ENCODE results near the gene AOPEP.
"Not testable (repeated sequence)": the region's sequence is repeated elsewhere in the genome, so short reads cannot be mapped to it uniquely, and the experiment has no call there.

Gene AOPEP

GRCh38 chr9:94922098-94922607 is 195.7 kb downstream of the AOPEP start:
- no peak for DNase-seq

- no peak for DNase-seq
Observed at GRCh38 chr9:94922691-94923107, 196.2 kb downstream of the AOPEP start.

GRCh38 chr9:94923326-94924089 is 197.0 kb downstream of the AOPEP start:
- DNase-seq, result no peak

GRCh38 chr9:94925751-94926430 is 199.4 kb downstream of the AOPEP start:
- no peak for DNase-seq

- no peak for DNase-seq
Observed at GRCh38 chr9:94926431-94926800, 199.9 kb downstream of the AOPEP start.

GRCh38 chr9:94927048-94927761 is 200.7 kb downstream of the AOPEP start:
- DNase-seq, result no peak

- DNase-seq, result no peak
Observed at GRCh38 chr9:94927762-94928670, 201.5 kb downstream of the AOPEP start.

GRCh38 chr9:94928691-94929368 is 202.3 kb downstream of the AOPEP start:
- no peak for DNase-seq

- no peak for DNase-seq
Observed at GRCh38 chr9:94929369-94929756, 202.9 kb downstream of the AOPEP start.

- no peak for DNase-seq
Observed at GRCh38 chr9:94931036-94931633, 204.6 kb downstream of the AOPEP start.

GRCh38 chr9:94931740-94932139 is 205.2 kb downstream of the AOPEP start:
- no peak for DNase-seq

GRCh38 chr9:94932652-94933510 is 206.4 kb downstream of the AOPEP start:
- no peak for DNase-seq

- no peak for DNase-seq
Observed at GRCh38 chr9:94933511-94933828, 207.0 kb downstream of the AOPEP start.

GRCh38 chr9:94934816-94935328 is 208.4 kb downstream of the AOPEP start:
- DNase-seq, result no peak

GRCh38 chr9:94935396-94935795 is 208.9 kb downstream of the AOPEP start:
- DNase-seq, result no peak

- no peak for DNase-seq
Observed at GRCh38 chr9:94936419-94936818, 209.9 kb downstream of the AOPEP start.

- DNase-seq, result no peak
Observed at GRCh38 chr9:94937214-94937903, 210.9 kb downstream of the AOPEP start.

- DNase-seq, result no peak
Observed at GRCh38 chr9:94938384-94938783, 211.9 kb downstream of the AOPEP start.

- DNase-seq, result not testable (repeated sequence)
Observed at GRCh38 chr9:94940296-94940695, 213.8 kb downstream of the AOPEP start.
